Stimulated activated CD4-positive, alpha-beta T cell treated with anti-CD3 and anti-CD28 coated beads, Interleukin-4, amount 100 ng/mL, for 24 hours (primary cell): ENCODE data around the gene SMIM28.

Source experiments
- DNase-seq: peaks from one replicate; pipeline ENCODE4 v3.0.0-alpha.2; 2020

The SMIM28 gene

GRCh38 chr6:138374815-138375214 lies 2.9 kb upstream of the SMIM28 start:
- DNase-seq = no peak

GRCh38 chr6:138377042-138377441 lies 663 bp upstream of the SMIM28 start:
- no peak for DNase-seq

GRCh38 chr6:138378463-138378862 lies 758 bp downstream of the SMIM28 start:
- no peak for DNase-seq

DNA sequence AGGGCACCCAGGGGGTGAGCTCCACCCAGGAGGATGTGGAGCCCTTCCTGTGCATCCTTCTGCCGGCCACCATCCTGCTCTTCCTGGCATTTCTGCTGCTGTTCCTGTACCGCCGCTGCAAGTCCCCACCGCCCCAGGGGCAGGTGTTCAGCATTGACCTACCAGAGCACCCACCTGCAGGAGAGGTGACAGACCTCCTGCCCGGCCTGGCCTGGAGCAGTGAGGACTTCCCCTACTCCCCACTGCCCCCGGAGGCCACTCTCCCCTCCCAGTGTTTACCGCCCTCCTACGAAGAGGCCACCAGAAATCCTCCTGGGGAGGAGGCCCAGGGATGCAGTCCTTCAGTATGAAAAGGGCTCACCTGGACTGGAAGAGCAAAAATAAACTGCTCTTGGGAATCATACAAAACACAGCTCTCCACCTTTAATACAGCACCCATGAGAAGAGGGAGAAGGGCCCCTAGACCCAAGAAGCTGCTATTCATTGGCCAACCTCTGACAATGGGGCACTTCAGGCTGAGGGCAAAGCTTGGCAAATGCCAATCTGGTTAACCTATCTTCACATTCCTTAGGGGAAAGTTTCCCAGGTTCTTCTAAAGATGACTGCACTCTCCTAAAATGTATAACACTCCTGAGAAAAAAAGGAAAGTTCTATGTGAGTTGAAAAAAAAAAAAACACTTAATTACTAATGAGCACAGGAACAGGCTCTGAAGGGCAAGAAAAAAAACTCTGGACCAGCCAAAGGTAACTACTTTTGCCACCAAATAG lies 5.0 kb downstream of the SMIM28 start:
- DNase-seq = no peak

- DNase-seq = no peak
These were observed 6.1 kb downstream of the SMIM28 start for GRCh38 chr6:138383776-138384175.

DNA sequence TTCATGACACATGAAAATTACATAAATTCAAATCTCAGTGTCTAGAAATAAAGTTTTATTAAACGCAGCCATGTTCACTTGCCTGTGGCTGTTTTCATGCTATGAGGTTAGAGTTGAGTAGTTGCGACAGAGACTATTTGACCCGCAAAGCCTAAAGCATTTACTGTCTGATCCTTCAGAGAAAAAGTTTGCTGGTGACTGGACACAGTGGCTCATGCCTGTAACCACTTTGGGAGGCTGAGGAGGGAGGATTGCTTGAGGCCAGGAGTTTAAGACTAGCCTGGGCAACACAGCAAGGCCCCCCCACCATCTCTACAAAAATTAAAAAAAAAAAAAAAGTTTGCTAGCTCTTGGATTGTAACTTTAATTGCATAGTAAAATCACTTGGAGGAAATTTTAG lies 9.2 kb downstream of the SMIM28 start:
- DNase-seq = no peak

GRCh38 chr6:138387577-138388368 lies 10.1 kb downstream of the SMIM28 start:
- DNase-seq = no peak

- DNase-seq = no peak
These were observed 11.8 kb downstream of the SMIM28 start for GRCh38 chr6:138389551-138389950.

DNA sequence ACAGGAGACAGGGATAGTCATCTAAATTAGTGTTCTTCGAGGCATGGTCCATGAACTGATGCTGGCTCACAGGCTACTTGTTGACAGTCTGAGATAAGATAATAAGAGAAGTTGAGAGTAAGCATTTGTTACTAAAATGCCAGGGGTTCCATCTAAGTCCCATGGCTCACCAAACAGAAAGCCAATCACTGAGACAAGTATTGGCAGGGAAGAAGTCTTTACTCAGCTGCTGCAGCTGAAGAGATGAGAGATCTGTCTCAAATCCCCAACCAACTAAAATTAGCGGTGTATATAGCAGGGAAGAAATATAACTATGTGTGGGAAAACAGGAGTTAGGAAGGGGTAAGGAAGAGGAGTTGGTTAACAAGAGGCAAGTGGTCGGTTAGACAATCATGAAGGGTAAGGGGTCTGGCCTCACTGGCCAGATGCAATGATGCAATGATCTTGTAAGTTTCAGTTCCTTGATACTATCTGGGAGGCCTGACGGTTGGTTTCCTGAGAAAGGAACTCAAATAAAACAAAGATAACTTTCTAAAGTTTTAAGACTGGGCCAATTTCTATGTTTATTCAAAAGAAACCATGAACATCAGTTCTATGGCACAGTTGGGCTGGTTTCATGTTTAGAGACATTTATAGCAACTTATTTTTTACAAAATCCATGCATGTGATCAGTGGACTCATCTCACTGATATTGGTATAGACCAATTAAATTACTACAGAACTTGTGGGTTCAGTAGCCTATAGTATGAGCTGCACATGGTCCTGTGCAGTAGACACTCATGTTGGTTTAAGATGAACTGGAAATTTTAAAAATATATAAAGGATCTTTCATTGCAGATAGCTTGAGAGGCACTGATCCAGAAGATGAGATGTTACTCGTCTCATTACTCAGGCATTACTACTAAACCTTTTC lies 16.4 kb downstream of the SMIM28 start:
- no peak for DNase-seq

- no peak for DNase-seq
These were observed 19.0 kb downstream of the SMIM28 start for GRCh38 chr6:138396709-138397108.

GRCh38 chr6:138397128-138398122 lies 19.7 kb downstream of the SMIM28 start:
- no peak for DNase-seq

- no peak for DNase-seq
These were observed 22.6 kb downstream of the SMIM28 start for GRCh38 chr6:138400326-138400725.

GRCh38 chr6:138401960-138402837 lies 24.5 kb downstream of the SMIM28 start:
- DNase-seq = no peak

GRCh38 chr6:138402838-138403187 lies 25.1 kb downstream of the SMIM28 start:
- no peak for DNase-seq

GRCh38 chr6:138403324-138403800 lies 25.7 kb downstream of the SMIM28 start:
- DNase-seq = peak; percentile 13

- peak; percentile 90 for DNase-seq
These were observed 26.3 kb downstream of the SMIM28 start, which contains the start of gene HEBP2 for GRCh38 chr6:138403801-138404665. TSS of gene HEBP2 (plus strand) at chr6:138404223. CDS start at chr6:138404496, 273 bp downstream.

GRCh38 chr6:138404666-138405337 lies 27.1 kb downstream of the SMIM28 start:
- DNase-seq = peak; percentile 24

GRCh38 chr6:138405816-138406413 lies 28.2 kb downstream of the SMIM28 start:
- DNase-seq = no peak

GRCh38 chr6:138406443-138406842 lies 28.7 kb downstream of the SMIM28 start:
- DNase-seq = no peak
